ENCODE results near the gene ENO1.

ENO1 gene

GRCh38 chr1:8858888-8859706 lies 19.4 kb downstream of the ENO1 start:
- H3K4me3 ChIP-seq (ENCODE audit: low read depth, low read length), result no peak overlapping the region
- TF ChIP-seq MAX (IDR thresholded peaks at IDR 0.05; ENCODE audit: low read depth, low read length) (no peak), CTCF (IDR thresholded peaks at IDR 0.05; ENCODE audit: low read depth, low read length) (peak; percentile 65)
- DNase-seq (ENCODE audit: low read depth), result peak; percentile 79

DNA sequence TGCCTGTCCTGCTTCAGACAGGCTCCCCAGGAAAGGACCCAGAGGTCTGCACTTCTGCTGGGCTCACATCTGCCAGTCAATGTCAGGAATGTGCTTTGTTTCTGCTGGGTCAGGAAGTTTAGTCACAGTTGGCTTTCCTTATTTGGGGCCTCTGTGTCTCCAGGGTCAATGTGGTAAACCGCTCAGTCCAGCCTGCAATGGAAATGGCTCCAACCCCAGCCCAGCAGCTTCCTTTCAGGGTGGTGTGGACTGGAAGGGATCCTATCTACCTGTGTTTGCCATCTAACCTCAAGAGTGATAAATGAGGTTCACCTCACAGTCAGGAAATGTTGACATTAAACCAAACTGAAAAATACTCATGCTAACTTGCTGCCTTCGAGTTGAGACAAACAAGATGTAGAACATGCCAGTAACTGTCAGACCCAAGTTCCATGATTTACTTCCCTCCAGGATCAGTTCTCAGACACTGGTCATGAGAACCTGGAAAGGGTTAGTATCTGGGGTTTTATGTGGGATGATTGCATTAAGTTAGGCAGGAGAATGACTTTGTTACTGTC lies 20.3 kb downstream of the ENO1 start:
- peak; percentile 91 for DNase-seq (ENCODE audit: low read depth)
- no peak overlapping the region for H3K4me3 ChIP-seq (ENCODE audit: low read depth, low read length)
- no peak for TF ChIP-seq MYC (IDR thresholded peaks at IDR 0.05; ENCODE audit: low read depth, low read length)
- no peak for TF ChIP-seq CTCF (IDR thresholded peaks at IDR 0.05; ENCODE audit: low read depth, low read length)
- TF ChIP-seq MAX (IDR thresholded peaks at IDR 0.05; ENCODE audit: low read depth, low read length), result no peak
- no peak for TF ChIP-seq POLR2A (IDR thresholded peaks at IDR 0.05; ENCODE audit: extremely low read depth, insufficient read length)

- DNase-seq (ENCODE audit: low read depth), result no peak
- no peak for TF ChIP-seq MAX (IDR thresholded peaks at IDR 0.05; ENCODE audit: low read depth, low read length)
- no peak for TF ChIP-seq CTCF (IDR thresholded peaks at IDR 0.05; ENCODE audit: low read depth, low read length)
- H3K4me3 ChIP-seq (ENCODE audit: low read depth, low read length), result no peak overlapping the region
Measured at GRCh38 chr1:8856689-8857412, 21.6 kb downstream of the ENO1 start.

DNA sequence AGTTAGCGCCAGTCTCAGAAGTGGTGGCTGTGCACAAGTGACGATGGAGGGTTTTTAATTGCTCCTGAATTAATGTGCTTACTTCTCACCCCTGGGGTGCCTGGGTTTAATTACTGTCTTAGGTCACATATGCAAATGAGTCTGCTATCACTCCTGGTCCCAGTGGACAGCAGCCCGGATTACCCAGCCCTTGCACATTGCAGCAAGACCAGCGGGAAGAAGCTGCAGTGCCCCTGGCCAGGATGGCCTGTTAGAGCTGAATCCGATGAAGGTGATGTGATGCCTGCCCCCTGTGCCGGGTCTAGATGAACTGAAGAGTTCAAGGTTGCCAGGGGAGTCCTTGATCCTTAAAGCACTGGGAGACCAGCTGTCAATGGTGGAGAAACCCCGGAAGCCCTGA lies 24.2 kb downstream of the ENO1 start:
- DNase-seq (ENCODE audit: low read depth), result no peak
- no peak for TF ChIP-seq POLR2A (IDR thresholded peaks at IDR 0.05; ENCODE audit: extremely low read depth, insufficient read length)
- TF ChIP-seq CTCF (IDR thresholded peaks at IDR 0.05; ENCODE audit: low read depth, low read length), result no peak
- TF ChIP-seq MYC (IDR thresholded peaks at IDR 0.05; ENCODE audit: low read depth, low read length), result no peak
- no peak for TF ChIP-seq MAX (IDR thresholded peaks at IDR 0.05; ENCODE audit: low read depth, low read length)
- no peak overlapping the region for H3K4me3 ChIP-seq (ENCODE audit: low read depth, low read length)

- no peak for DNase-seq (ENCODE audit: low read depth)
- TF ChIP-seq MYC (IDR thresholded peaks at IDR 0.05; ENCODE audit: low read depth, low read length), result no peak
- no peak for TF ChIP-seq CTCF (IDR thresholded peaks at IDR 0.05; ENCODE audit: low read depth, low read length)
- no peak for TF ChIP-seq POLR2A (IDR thresholded peaks at IDR 0.05; ENCODE audit: extremely low read depth, insufficient read length)
- TF ChIP-seq MAX (IDR thresholded peaks at IDR 0.05; ENCODE audit: low read depth, low read length), result no peak
Measured at GRCh38 chr1:8851060-8851459, 27.4 kb downstream of the ENO1 start.

More at GRCh38 chr1:8851060-8851459, 27.4 kb downstream of the ENO1 start:
- H3K4me3 ChIP-seq (ENCODE audit: low read depth, low read length), result no peak overlapping the region
